Measurements from ENCODE around the gene WWC1. TPM values are rescaled to one million over a fixed set of nuclear protein-coding genes. Genes with fewer than 3 reads are reported as not detected.
A peak's percentile ranks its signal among the peaks of the same experiment; 100 is the strongest.
"Not testable (repeated sequence)": the region's sequence is repeated elsewhere in the genome, so short reads cannot be mapped to it uniquely, and the experiment has no call there.

The WWC1 gene
- total RNA-seq, 1 experiment from 2014 or later: 52.6 TPM

- ChIA-PET CTCF (no interaction called here), POLR2A (no interaction called here)
- intact Hi-C loops (cut with micrococcal nuclease): loop anchor here (10.0 kb wide), 1 partner anchor 266 kb away; the partner anchor contains the start of gene PANK3
These were observed 17.6 kb downstream of the WWC1 start for GRCh38 chr5:168308976-168309598.

DNA sequence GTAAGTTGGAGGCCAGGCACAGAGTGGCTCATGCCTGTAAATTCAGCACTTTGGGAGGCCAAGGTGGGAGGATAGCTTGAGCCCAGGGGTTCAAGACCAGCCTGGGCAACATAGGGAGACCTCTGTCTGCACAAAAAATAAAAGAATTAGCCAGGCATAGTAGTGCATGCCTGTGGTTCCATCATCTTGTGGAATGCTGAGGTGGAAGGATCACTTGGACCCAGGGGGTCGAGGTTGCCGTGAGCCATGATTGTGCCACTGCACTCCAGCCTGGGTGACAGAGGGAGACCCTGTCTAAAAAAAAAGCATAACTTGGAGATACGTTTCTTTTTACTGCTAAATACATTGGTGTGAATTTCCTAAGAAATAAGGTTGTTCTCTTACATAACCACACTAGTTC is 19.1 kb downstream of the WWC1 start:
- H3K4me1 ChIP-seq (ENCODE audit: control insufficient read depth in 1 of 2, insufficient read depth in 2 of 2, low read length in 2 of 2): peaks cover 44 to 74% of the 10 kb centered on the region in 2 experiments
- RAD21 ChIA-PET (ENCODE audit: low non-redundant PET in 1 of 2, low total read pairs in 2 of 2, uncharacterized antibody in 2 of 2, unreplicated experiment in 2 of 2); H3K27me3 ChIP-seq (ENCODE audit: insufficient read depth, low read length); DNase-seq (ENCODE audit: low read depth, low spot score); H3K9me2 ChIP-seq (ENCODE audit: insufficient read depth); H3K4me3 ChIP-seq (replicated peaks in 1 of 2; ENCODE audit: low read depth in 1 of 2, low read length in 2 of 2); BruUV-seq (replicated peaks); H3K9ac ChIP-seq (ENCODE audit: low read length); H3K9me3 ChIP-seq (ENCODE audit: control insufficient read depth in 1 of 2, insufficient read depth in 1 of 2, low read depth in 1 of 2, low read length in 2 of 2); ATAC-seq; H2AFZ ChIP-seq (ENCODE audit: low read depth, low read length, poor library complexity, severe bottlenecking); intact Hi-C loops (cut with micrococcal nuclease); H3K36me3 ChIP-seq (ENCODE audit: control insufficient read depth in 1 of 2, insufficient read depth in 2 of 2, low read length in 2 of 2); CTCF ChIA-PET; H3K27ac ChIP-seq (ENCODE audit: low read depth, low read length); H4K20me1 ChIP-seq (ENCODE audit: insufficient read depth): not testable (repeated sequence)
- H3K4me2 ChIP-seq (ENCODE audit: low read length): peak overlapping the region; percentile 24; the same call in 1 of the 2 replicates
- POLR2A ChIA-PET: interaction anchor here (1.9 kb wide), 1 partner anchor 9 kb away, joined by 6 read pairs; no protein-coding TSS in a partner anchor
- H3K79me2 ChIP-seq (ENCODE audit: insufficient read depth, low read length): peaks cover 85% of the 10 kb centered on the region

More at GRCh38 chr5:168308976-168309598, 17.6 kb downstream of the WWC1 start:
- Histone ChIP-seq H2AFZ (ENCODE audit: low read depth, low read length, poor library complexity, severe bottlenecking) (no peak overlapping the region), H3K4me3 (replicated peaks in 1 of 2; ENCODE audit: low read depth in 1 of 2, low read length in 2 of 2) (no peak overlapping the region), H3K27ac (ENCODE audit: low read depth, low read length) (no peak overlapping the region), H3K9ac (ENCODE audit: low read length) (no peak overlapping the region), H3K9me3 (ENCODE audit: control insufficient read depth in 1 of 2, insufficient read depth in 1 of 2, low read depth in 1 of 2, low read length in 2 of 2) (no peaks in the 10 kb centered on the region), H3K4me1 (ENCODE audit: control insufficient read depth in 1 of 2, insufficient read depth in 2 of 2, low read length in 2 of 2) (peaks cover 32 to 71% of the 10 kb centered on the region in 2 experiments), H3K9me2 (ENCODE audit: insufficient read depth) (no peaks in the 10 kb centered on the region), H3K36me3 (ENCODE audit: control insufficient read depth in 1 of 2, insufficient read depth in 2 of 2, low read length in 2 of 2) (no peaks in the 10 kb centered on the region), H4K20me1 (ENCODE audit: insufficient read depth) (no peaks in the 10 kb centered on the region; the same call in 1 of the 2 replicates), H3K27me3 (ENCODE audit: insufficient read depth, low read length) (no peaks in the 10 kb centered on the region), H3K79me2 (ENCODE audit: insufficient read depth, low read length) (peaks cover 91% of the 10 kb centered on the region), H3K4me2 (ENCODE audit: low read length) (no peak overlapping the region)
- BruUV-seq (replicated peaks): no TSS peak
- ATAC-seq (no peak), DNase-seq (ENCODE audit: low read depth, low spot score) (no peak)
- TF ChIP-seq FOSL1 (IDR thresholded peaks at IDR 0.05; ENCODE audit: low read depth) (no peak), EZH2 (IDR thresholded peaks at IDR 0.05) (no peak), POLR2A (IDR thresholded peaks at IDR 0.05; ENCODE audit: borderline replicate concordance, extremely low read depth, insufficient read depth, insufficient read length) (no peak), CTCF (IDR thresholded peaks at IDR 0.05 in 2 of 3, conservative IDR thresholded peaks at IDR 0.05 in 1 of 3; ENCODE audit: borderline replicate concordance in 1 of 3, insufficient read depth in 1 of 3, low read depth in 2 of 3, low read length in 2 of 3) (no peak)
- TF ChIP-seq, protein P1, sequence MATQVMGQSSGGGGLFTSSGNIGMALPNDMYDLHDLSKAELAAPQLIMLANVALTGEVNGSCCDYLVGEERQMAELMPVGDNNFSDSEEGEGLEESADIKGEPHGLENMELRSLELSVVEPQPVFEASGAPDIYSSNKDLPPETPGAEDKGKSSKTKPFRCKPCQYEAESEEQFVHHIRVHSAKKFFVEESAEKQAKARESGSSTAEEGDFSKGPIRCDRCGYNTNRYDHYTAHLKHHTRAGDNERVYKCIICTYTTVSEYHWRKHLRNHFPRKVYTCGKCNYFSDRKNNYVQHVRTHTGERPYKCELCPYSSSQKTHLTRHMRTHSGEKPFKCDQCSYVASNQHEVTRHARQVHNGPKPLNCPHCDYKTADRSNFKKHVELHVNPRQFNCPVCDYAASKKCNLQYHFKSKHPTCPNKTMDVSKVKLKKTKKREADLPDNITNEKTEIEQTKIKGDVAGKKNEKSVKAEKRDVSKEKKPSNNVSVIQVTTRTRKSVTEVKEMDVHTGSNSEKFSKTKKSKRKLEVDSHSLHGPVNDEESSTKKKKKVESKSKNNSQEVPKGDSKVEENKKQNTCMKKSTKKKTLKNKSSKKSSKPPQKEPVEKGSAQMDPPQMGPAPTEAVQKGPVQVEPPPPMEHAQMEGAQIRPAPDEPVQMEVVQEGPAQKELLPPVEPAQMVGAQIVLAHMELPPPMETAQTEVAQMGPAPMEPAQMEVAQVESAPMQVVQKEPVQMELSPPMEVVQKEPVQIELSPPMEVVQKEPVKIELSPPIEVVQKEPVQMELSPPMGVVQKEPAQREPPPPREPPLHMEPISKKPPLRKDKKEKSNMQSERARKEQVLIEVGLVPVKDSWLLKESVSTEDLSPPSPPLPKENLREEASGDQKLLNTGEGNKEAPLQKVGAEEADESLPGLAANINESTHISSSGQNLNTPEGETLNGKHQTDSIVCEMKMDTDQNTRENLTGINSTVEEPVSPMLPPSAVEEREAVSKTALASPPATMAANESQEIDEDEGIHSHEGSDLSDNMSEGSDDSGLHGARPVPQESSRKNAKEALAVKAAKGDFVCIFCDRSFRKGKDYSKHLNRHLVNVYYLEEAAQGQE (IDR thresholded peaks at IDR 0.05; ENCODE audit: low read depth): no peak
- RAD21 ChIA-PET (ENCODE audit: low non-redundant PET in 1 of 2, low total read pairs in 2 of 2, uncharacterized antibody in 2 of 2, unreplicated experiment in 2 of 2): no interaction called here
